ENCODE results near the gene VPS37B. TPM values are rescaled to one million over a fixed set of nuclear protein-coding genes. Genes with fewer than 3 reads are reported as not detected.
A peak's percentile ranks its signal among the peaks of the same experiment; 100 is the strongest.

The VPS37B gene
- total and polyA plus RNA-seq, 2 of the 8 experiments (the other 6 are each of a cell fraction or from before 2014, with no cell fraction given): 11.9 to 15.7 TPM

GRCh38 chr12:122944605-122945592 lies 49.0 kb upstream of the VPS37B start:
- no peaks in the 10 kb centered on the region for H3K79me2 ChIP-seq (ENCODE audit: control insufficient read depth in 1 of 2, insufficient read depth in 2 of 2, low read length in 2 of 2)
- ChIA-PET CTCF (ENCODE audit: partially characterized antibody) (interaction anchor here (1.1 to 21.5 kb wide), 10 partner anchors 8 to 293 kb away, joined by 3 to 473 read pairs (median 4); no protein-coding TSS in a partner anchor), POLR2A (ENCODE audit: partially characterized antibody) (interaction anchor here (1.0 to 1.4 kb wide), 3 partner anchors 13 to 84 kb away, joined by 3 read pairs; no protein-coding TSS in a partner anchor)
- DNase-seq (ENCODE audit: low read depth in 1 of 2, low spot score in 2 of 2) (no peak), FAIRE-seq (no peak)
- no peak overlapping the region for H3K56ac ChIP-seq (replicated peaks; ENCODE audit: insufficient read length, low read depth, low read length)
- no peaks in the 10 kb centered on the region for H3K4me1 ChIP-seq (replicated peaks in 1 of 4; ENCODE audit: control insufficient read depth in 3 of 4, insufficient read depth in 4 of 4, low read length in 3 of 4)
- no peak overlapping the region for H2BK5ac ChIP-seq (ENCODE audit: low read depth, low read length)
- whole genome bisulfite sequencing, 2 experiments (ENCODE audit: extremely low coverage in 1 of 2, insufficient coverage in 1 of 2, insufficient read length in 1 of 2, insufficient replicate concordance in 2 of 2, low coverage in 1 of 2, low lambda C conversion rate in 2 of 2, missing lambda C conversion rate in 1 of 2): 83% methylated on average over 14 of the region's 14 CpGs; no CpG with 5 or more reads in 1 of the 2 experiments
- H2AK5ac ChIP-seq (ENCODE audit: low read depth, low read length): no peak overlapping the region
- H3K4me3 ChIP-seq (ENCODE audit: extremely low read depth in 1 of 4, insufficient read depth in 2 of 4, low read depth in 3 of 4, low read length in 4 of 4): no peak overlapping the region
- no peak overlapping the region for H3K23ac ChIP-seq (ENCODE audit: insufficient read length)
- H2BK120ac ChIP-seq (replicated peaks; ENCODE audit: low read depth, low read length): no peak overlapping the region
- H3K27me3 ChIP-seq (replicated peaks in 1 of 4; ENCODE audit: control insufficient read depth in 3 of 4, extremely low read depth in 1 of 4, insufficient read depth in 3 of 4, low read length in 3 of 4): no peaks in the 10 kb centered on the region
- H3K9me3 ChIP-seq (ENCODE audit: insufficient read depth in 2 of 2, low read depth in 1 of 2, low read length in 1 of 2): no peaks in the 10 kb centered on the region
- H2BK15ac ChIP-seq (ENCODE audit: low read length): no peak overlapping the region
- H2BK12ac ChIP-seq (ENCODE audit: low read depth, low read length): no peak overlapping the region
- H2AFZ ChIP-seq (ENCODE audit: low read length): no peak overlapping the region
- H3K23me2 ChIP-seq (ENCODE audit: low read depth, low read length): no peaks in the 10 kb centered on the region
- H4K20me1 ChIP-seq (replicated peaks in 1 of 2; ENCODE audit: control insufficient read depth in 1 of 2, insufficient read depth in 2 of 2, low read length in 2 of 2): peaks cover 0 to 10% of the 10 kb centered on the region in 2 experiments
- H4K5ac ChIP-seq (ENCODE audit: insufficient read length, low read depth, low read length): no peak overlapping the region
- no peak overlapping the region for H3K4me2 ChIP-seq (ENCODE audit: insufficient read depth in 1 of 2, low read depth in 2 of 2, low read length in 2 of 2)
- H3K14ac ChIP-seq (ENCODE audit: insufficient read length): no peak overlapping the region
- no peak overlapping the region for H3K4ac ChIP-seq (replicated peaks; ENCODE audit: insufficient read length, low read depth, low read length)
- H2BK20ac ChIP-seq (ENCODE audit: low read length): no peak overlapping the region
- H3K18ac ChIP-seq (ENCODE audit: extremely low read depth, low read length): no peak overlapping the region
- no peaks in the 10 kb centered on the region for H3K36me3 ChIP-seq (ENCODE audit: control insufficient read depth in 2 of 4, insufficient read depth in 4 of 4, low read length in 3 of 4)
- no peak overlapping the region for H4K91ac ChIP-seq (replicated peaks; ENCODE audit: insufficient read length, low read length)
- H4K8ac ChIP-seq (ENCODE audit: extremely low read depth, insufficient read depth, low read length): peak overlapping the region; percentile 14
- H3K79me1 ChIP-seq (ENCODE audit: low read depth, low read length): no peaks in the 10 kb centered on the region
- no peak overlapping the region for H3K27ac ChIP-seq (ENCODE audit: low read depth, low read length)
- H3K9ac ChIP-seq (replicated peaks in 1 of 4; ENCODE audit: extremely low read depth in 1 of 4, low read depth in 3 of 4, low read length in 3 of 4): no peak overlapping the region
- no peak for TF ChIP-seq KDM4A (IDR thresholded peaks at IDR 0.05; ENCODE audit: low read depth, low read length, severe bottlenecking)
- TF ChIP-seq RBBP5 (IDR thresholded peaks at IDR 0.05; ENCODE audit: borderline replicate concordance, low read depth, low read length): no peak
- no peak for TF ChIP-seq ATF2 (IDR thresholded peaks at IDR 0.05; ENCODE audit: low read length)
- TF ChIP-seq SP1 (IDR thresholded peaks at IDR 0.05; ENCODE audit: low read depth, low read length): no peak
- TF ChIP-seq PHF8 (conservative IDR thresholded peaks at IDR 0.05; ENCODE audit: low read depth, low read length): no peak
- no peak for TF ChIP-seq HDAC2 (IDR thresholded peaks at IDR 0.05; ENCODE audit: borderline replicate concordance in 1 of 2, low read depth in 2 of 2, low read length in 2 of 2)
- TF ChIP-seq TEAD4 (IDR thresholded peaks at IDR 0.05; ENCODE audit: low read depth, low read length): no peak
- no peak for TF ChIP-seq NRF1 (IDR thresholded peaks at IDR 0.05; ENCODE audit: low read depth, low read length)

Data from H1 (cell line).